Activated naive CD8-positive, alpha-beta T cell (primary cell): ENCODE data around the gene ZNF3.
"Not testable (repeated sequence)": the region's sequence is repeated elsewhere in the genome, so short reads cannot be mapped to it uniquely, and the experiment has no call there.

ENCODE experiments used
- H3K27ac Mint-ChIP-seq: one replicate; pipeline ENCODE4 v1.8.0; 2021; ENCODE audit warnings: mixed read lengths
- H3K27me3 Mint-ChIP-seq: one replicate; pipeline ENCODE4 v1.8.0; 2021; ENCODE audit warnings: mixed read lengths
- H3K36me3 Mint-ChIP-seq: one replicate; pipeline ENCODE4 v1.8.0; 2021; ENCODE audit warnings: mixed read lengths
- H3K4me1 Mint-ChIP-seq: one replicate; pipeline ENCODE4 v1.8.0; 2021; ENCODE audit warnings: low read depth, mixed read lengths
- H3K4me3 Mint-ChIP-seq: one replicate; pipeline ENCODE4 v1.8.0; 2021; ENCODE audit warnings: mild to moderate bottlenecking, mixed read lengths
- H3K9me3 Mint-ChIP-seq: one replicate; pipeline ENCODE4 v1.8.0; 2021; ENCODE audit warnings: low read depth, mixed read lengths

Gene ZNF3

DNA sequence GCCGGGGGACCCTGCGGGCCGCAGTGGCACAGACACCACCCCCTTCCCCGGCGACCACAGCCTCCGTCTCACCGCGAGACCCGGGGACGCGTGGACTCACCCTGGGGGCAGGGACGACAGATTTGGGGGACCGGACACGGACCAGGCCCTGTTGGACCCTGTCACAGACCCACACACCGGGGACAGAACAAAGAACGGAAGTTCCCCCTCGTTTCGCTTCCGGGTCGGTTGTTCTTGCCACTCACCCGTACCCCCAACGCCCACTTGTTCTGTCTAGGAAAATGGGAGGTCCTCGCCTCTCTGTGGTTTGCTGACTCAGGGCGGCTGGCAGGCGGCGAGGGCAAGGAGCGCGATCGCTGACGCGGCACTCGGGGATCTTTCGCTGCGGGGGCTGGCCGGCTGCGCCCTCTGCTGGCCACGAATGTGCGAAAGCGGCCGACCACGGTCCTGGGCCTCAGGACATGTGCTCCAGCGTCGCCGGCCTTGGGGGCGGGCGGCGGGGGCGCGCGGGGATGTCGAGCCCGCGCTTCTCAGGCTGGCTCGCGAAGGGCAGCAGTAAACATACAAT lies at the start of gene ZNF3:
TSS of gene ZNF3 (minus strand) at position 189 of the 568 bp plus-strand sequence. CDS start 4,366 bp downstream, outside the sequence.
- peak within 1 kb of the TSS; percentile 93 for H3K4me3 Mint-ChIP-seq
- H3K27me3 Mint-ChIP-seq, result no peaks in the 10 kb centered on the region

DNA sequence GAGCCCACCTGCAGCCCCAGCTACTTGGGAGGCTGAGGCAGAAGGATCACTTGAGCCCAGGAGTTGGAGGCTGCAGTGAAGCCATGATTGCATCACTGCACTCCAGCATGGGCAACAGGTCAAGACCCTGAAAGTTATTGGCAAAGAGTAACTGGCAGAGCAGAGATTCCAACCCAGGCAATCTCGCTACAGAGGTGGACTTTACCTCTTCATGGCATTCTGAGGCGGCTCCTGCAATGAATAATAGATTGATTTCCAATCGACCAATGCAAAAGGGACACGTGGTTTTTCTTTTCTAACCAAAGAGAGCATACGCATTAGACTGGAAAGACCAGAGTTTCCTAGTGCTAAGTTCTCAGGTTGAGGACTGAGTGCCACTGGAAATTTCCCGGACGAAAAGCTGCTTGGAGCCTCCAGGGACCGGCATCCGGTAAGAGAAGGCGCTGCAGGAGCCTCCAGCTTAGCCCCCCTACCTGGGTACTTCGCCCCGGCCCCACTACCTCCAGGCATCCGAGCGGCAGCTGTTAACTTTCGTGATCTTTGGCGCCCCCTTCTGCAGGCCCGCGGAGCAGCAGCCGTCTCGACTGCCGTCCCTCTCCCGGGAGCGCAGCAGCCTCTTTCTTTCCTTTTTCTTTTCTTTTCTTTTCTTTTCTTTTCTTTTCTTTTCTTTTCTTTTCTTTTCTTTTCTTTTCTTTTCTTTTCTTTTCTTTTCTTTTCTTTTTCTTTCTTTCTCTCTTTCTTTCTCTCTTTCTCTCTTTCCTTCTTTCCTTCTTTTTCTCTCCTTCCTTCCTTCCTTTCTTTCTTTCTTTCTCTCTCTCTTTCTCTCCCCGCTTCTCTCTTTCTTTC lies 49.3 kb upstream of the ZNF3 start:
- Mint-ChIP-seq H3K9me3 (no peaks in the 10 kb centered on the region), H3K27ac (no peak overlapping the region), H3K4me1 (peaks cover 26% of the 10 kb centered on the region), H3K36me3 (no peaks in the 10 kb centered on the region), H3K4me3 (no peak overlapping the region), H3K27me3 (no peaks in the 10 kb centered on the region)

More for the DNA sequence above, at the start of gene ZNF3:
- Mint-ChIP-seq H3K4me1 (peaks cover 35% of the 10 kb centered on the region), H3K36me3 (peaks cover 8% of the 10 kb centered on the region), H3K9me3 (no peaks in the 10 kb centered on the region), H3K27ac (peak within 1 kb of the TSS; percentile 90)

DNA sequence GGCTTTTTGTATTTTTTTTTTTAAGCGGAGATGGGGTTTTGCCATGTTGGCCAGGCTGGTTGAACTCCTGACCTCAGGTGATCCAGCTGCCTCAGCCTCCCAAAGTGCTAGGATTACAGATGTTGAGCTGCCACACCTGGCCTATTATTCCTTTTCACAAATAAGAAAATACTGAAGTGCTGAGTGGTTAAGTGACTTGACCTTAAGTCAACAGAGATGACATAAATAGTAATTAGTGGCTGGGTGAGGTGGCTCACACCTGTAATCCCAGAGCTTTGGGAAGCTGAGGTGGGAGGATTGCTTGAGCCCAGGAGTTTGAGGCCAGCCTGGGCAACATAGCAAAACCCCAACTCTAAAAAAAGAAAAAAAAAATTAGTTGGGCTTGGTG lies 48.7 kb upstream of the ZNF3 start:
- H3K27me3 Mint-ChIP-seq, H3K27ac Mint-ChIP-seq, H3K4me3 Mint-ChIP-seq, H3K36me3 Mint-ChIP-seq, H3K9me3 Mint-ChIP-seq: not testable (repeated sequence)
- peaks cover 31% of the 10 kb centered on the region for H3K4me1 Mint-ChIP-seq

DNA sequence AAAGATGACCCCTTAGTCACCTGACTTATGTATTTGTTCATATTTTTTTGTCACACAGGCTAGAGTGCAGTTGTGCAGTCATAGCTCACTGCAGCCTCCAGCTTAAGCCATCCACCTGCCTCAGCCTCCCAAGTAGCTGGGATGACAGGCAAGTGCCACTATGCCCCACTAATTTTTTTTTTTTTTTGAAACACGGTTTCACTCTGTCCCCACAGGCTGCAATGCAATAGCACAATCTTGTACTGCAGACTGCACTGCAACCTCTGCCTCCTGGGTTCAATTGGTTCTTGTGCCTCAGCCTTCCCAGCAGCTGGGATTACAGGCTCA lies 47.1 kb upstream of the ZNF3 start:
- H3K27ac Mint-ChIP-seq, result peak overlapping the region; percentile 61

DNA sequence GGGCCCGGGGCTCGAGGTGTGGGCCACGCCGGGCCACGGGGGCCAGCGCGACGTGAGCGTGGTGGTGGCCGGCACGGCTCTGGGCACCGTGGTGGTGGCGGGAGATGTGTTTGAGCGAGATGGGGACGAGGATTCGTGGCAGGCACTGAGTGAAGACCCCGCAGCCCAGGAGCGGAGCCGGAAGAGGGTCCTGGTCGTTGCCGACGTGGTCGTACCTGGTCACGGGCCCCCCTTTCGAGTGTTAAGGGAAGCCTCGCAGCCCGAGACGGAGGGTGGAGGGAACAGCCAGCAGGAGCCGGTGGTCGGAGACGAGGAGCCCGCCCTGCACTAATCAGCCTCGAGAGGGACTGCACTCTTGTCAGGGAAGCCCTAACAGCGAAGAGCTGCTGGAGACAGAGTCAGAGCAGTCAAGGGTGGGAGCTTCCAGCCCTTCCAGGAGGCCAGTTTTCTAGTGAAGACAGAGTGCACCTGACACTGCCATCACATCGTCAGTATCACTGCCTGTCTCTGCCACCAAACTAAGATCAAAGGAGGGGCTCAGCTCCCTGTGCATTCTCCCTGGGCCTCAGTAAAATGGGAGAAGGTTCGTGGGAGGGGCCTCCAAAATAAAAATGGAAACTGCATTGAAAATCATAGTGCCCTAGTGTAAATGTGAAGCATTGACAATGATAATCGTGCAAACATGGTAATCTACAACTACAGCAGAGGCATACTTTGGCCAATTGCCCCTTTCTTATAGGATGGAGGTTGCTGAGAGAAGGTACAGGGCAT lies 46.5 kb upstream of the ZNF3 start:
- no peaks in the 10 kb centered on the region for H3K36me3 Mint-ChIP-seq
- H3K27me3 Mint-ChIP-seq, result no peaks in the 10 kb centered on the region
- peak overlapping the region; percentile 78 for H3K4me3 Mint-ChIP-seq
- peaks cover 41% of the 10 kb centered on the region for H3K4me1 Mint-ChIP-seq
- H3K27ac Mint-ChIP-seq, result peak overlapping the region; percentile 61
- no peaks in the 10 kb centered on the region for H3K9me3 Mint-ChIP-seq

More for the DNA sequence above, 47.1 kb upstream of the ZNF3 start:
- peaks cover 41% of the 10 kb centered on the region for H3K4me1 Mint-ChIP-seq
- H3K4me3 Mint-ChIP-seq, result peak overlapping the region; percentile 78
- no peaks in the 10 kb centered on the region for H3K36me3 Mint-ChIP-seq
- no peaks in the 10 kb centered on the region for H3K27me3 Mint-ChIP-seq
- no peaks in the 10 kb centered on the region for H3K9me3 Mint-ChIP-seq

DNA sequence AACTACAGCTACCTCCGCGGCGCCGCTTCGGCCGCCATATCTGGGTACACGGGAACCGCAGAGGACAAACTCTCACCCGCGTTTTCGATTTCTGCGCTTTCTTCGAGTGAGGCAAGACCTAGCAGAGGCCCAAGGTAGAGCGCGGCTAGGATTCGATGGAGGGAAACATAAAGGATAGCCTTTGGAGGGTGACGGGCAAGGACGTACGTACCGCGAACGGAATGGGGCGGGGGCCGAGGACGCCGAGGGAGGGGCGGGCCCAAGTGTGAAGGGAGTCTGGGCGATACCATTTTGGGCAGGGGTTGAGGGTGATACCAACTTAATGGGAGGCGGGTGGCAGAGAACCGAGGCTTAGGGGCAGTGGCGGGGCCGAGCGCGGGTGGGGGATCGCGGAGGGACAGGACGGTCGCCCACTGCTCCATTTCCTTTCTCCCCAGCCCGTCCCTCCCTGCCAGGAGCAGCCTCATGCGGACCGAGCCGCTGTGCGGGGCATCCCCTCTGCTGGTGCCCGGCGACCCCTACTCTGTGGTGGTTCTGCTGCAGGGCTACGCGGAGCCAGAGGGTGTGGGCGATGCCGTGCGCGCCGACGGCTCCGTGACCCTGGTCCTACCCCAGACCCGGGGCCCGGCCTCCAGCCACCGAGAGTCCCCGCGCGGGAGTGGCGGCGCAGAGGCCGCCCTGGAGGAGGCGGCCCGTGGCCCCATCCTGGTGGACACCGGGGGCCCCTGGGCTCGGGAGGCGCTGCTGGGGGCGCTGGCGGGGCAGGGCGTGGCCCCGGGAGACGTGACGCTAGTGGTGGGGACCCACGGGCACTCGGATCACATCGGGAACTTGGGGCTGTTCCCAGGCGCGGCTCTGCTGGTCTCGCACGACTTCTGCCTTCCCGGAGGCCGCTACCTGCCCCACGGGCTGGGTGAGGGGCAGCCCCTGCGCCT lies 45.7 kb upstream of the ZNF3 start, which contains the start of gene MBLAC1:
TSS of gene MBLAC1 (plus strand) at position 37 of the 935 bp plus-strand sequence. CDS start at position 466, 429 bp downstream.
- no peaks in the 10 kb centered on the region for H3K9me3 Mint-ChIP-seq
- no peaks in the 10 kb centered on the region for H3K36me3 Mint-ChIP-seq
- peak within 1 kb of the TSS; percentile 96 for H3K4me3 Mint-ChIP-seq
- peak within 1 kb of the TSS; percentile 98 for H3K27ac Mint-ChIP-seq
- H3K4me1 Mint-ChIP-seq, result peaks cover 39% of the 10 kb centered on the region
- H3K27me3 Mint-ChIP-seq, result no peaks in the 10 kb centered on the region

DNA sequence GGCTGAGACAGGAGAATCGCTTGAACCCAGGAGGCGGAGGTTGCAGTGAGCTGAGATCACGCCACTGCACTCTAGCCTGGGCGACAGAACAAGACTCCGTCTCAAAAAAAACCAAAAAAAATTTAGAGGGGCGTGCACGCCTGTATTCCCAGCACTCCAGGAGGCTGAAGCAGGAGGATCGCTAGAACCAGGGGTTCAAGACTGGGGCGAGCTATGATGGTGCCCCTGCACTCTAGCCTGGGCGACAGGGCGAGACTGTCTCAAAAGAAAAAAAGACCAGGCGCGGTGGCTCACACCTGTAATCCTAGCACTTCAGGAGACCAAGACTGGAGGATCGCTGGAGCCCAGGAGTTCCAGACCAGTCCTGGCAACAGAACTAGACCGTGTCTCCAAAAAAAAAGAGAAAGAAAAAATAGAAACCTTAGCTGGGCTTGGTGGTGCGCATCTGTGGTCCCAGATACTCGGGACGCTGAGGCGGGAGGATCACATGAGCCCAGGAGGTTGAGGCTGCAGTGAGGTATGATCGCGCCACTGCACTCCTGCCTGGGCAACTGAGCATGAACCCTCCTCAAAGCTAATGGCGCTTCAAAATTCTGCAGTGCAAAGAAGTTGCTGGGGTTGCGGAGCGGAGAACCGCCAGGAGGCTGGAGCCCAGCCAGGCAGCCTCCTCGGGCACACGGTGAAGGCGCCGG lies 44.9 kb upstream of the ZNF3 start:
- no peaks in the 10 kb centered on the region for H3K36me3 Mint-ChIP-seq
- no peaks in the 10 kb centered on the region for H3K27me3 Mint-ChIP-seq
- H3K9me3 Mint-ChIP-seq, result no peaks in the 10 kb centered on the region
- H3K4me1 Mint-ChIP-seq, result peaks cover 39% of the 10 kb centered on the region
- peak overlapping the region; percentile 98 for H3K27ac Mint-ChIP-seq
- peak overlapping the region; percentile 96 for H3K4me3 Mint-ChIP-seq

DNA sequence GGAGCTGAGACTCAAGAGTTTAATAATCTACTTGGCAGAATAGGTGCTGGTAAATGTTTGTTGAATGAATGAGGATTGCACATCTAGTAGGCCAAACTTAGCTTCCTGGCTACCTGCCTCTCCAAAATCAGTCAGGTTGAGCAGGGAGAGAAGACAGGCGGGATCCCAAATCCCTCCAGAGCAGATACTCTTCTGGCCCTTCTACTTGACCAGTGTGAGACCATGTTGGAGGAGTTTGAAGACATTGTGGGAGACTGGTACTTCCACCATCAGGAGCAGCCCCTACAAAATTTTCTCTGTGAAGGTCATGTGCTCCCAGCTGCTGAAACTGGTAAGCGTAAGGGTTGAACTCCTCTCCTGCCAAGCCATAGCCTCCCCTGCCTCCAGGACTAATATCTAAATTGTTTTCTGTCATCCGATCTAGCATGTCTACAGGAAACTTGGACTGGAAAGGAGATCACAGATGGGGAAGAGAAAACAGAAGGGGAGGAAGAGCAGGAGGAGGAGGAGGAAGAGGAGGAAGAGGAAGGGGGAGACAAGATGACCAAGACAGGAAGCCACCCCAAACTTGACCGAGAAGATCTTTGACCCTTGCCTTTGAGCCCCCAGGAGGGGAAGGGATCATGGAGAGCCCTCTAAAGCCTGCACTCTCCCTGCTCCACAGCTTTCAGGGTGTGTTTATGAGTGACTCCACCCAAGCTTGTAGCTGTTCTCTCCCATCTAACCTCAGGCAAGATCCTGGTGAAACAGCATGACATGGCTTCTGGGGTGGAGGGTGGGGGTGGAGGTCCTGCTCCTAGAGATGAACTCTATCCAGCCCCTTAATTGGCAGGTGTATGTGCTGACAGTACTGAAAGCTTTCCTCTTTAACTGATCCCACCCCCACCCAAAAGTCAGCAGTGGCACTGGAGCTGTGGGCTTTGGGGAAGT lies 43.0 kb upstream of the ZNF3 start:
- no peaks in the 10 kb centered on the region for H3K27me3 Mint-ChIP-seq
- no peaks in the 10 kb centered on the region for H3K36me3 Mint-ChIP-seq
- peaks cover 47% of the 10 kb centered on the region for H3K4me1 Mint-ChIP-seq
- no peaks in the 10 kb centered on the region for H3K9me3 Mint-ChIP-seq
- peak overlapping the region; percentile 96 for H3K4me3 Mint-ChIP-seq
- peak overlapping the region; percentile 75 for H3K27ac Mint-ChIP-seq

DNA sequence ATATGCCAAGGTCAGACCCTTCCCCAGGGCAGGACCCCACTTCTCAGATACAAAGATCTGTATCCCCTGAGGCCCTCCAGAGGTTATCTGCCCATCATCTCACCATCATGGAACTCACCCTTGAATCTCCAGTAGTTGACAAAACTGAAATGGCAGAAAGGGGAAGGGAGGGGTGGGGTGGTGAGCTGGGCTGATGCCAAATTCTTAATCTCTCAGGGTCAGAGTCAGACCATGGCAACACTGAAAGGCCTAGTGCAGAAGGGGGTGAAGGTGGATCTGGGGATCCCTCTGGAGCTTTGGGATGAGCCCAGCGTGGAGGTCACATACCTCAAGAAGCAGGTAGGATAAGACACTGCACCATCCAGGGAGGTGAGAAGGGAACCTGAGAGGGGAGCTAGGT lies 41.0 kb upstream of the ZNF3 start:
- no peak overlapping the region for H3K4me3 Mint-ChIP-seq
- H3K36me3 Mint-ChIP-seq, result no peaks in the 10 kb centered on the region
- no peaks in the 10 kb centered on the region for H3K9me3 Mint-ChIP-seq

DNA sequence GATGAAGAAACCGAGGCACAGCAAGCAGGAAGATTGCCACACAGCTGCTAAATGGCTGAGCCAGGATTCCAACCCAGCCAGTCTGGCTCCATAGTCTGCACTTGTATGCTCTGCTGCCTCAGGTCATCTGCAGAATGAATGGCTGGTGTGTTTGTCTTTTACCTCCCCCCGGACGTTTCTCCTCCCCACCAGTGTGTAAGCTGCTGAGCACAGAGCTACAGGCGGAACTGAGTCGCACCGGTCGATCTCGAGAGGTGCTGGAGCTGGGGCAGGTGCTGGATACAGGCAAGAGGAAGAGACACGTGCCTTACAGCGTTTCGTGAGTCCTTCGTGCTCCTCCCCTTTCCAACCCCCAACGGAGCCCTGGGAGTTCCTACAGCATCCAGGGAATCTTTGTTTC lies 40.5 kb upstream of the ZNF3 start:
- H3K9me3 Mint-ChIP-seq, result no peaks in the 10 kb centered on the region
- H3K27ac Mint-ChIP-seq, result peak overlapping the region; percentile 41
- no peaks in the 10 kb centered on the region for H3K36me3 Mint-ChIP-seq
- no peak overlapping the region for H3K4me3 Mint-ChIP-seq
- H3K4me1 Mint-ChIP-seq, result peaks cover 50% of the 10 kb centered on the region
- no peaks in the 10 kb centered on the region for H3K27me3 Mint-ChIP-seq

More for the DNA sequence above, 41.0 kb upstream of the ZNF3 start:
- Mint-ChIP-seq H3K27me3 (no peaks in the 10 kb centered on the region), H3K4me1 (peaks cover 50% of the 10 kb centered on the region), H3K27ac (peak overlapping the region; percentile 41)

DNA sequence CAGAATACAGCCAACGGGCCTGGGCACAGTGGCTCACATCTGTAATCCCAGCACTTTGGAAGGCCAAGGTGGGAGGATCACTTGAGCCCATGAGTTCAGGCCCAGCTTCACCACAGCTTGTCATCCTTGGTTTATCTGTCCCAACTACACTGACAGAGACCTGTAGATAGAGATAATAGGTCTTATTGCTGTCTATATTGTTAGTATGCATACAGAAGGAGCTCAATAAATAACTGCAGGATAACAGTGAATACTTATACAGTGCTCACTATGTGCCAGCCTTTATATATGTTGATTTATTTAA lies 39.2 kb upstream of the ZNF3 start:
- peak overlapping the region; percentile 99 for H3K27ac Mint-ChIP-seq
- H3K9me3 Mint-ChIP-seq, result no peaks in the 10 kb centered on the region
- H3K4me1 Mint-ChIP-seq, result peaks cover 47% of the 10 kb centered on the region
- H3K27me3 Mint-ChIP-seq, result no peaks in the 10 kb centered on the region
- H3K36me3 Mint-ChIP-seq, result no peaks in the 10 kb centered on the region
- peak overlapping the region; percentile 96 for H3K4me3 Mint-ChIP-seq

DNA sequence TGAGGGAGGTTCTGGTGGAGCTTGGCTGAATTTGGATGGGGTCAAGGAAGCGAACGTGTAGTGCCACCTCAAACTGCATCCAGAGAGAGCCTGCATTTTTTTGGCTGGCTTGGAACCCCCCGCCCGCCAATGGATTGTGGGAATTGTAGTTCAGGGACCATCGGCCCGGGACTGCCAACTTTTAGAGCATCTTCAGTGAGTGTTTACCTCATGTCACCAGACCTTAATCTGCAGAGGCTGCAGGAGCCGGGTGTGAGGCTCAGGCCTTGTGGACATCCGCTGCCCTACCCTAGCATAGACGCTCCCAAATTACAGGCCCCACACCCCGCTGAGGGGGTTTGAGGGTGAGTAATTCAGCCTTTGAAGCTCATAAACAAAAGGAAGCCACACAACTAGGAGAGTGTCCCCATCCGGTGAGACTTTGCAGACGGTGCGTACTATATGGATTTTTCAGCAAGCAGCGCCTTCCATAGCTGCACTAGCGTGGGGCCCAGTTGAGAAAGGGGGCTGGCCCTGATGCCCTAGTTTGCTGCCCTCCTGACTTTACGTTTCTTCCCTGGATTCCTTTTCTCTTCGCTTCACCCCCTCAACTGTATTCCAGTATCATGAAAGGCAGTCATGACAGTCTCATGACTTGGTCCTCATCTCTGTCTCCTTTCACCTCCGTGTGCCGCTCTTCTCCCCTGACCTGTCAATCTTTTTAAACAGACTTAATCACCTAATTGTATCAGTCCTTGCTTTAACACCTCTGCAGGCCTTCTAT lies 38.6 kb upstream of the ZNF3 start:
- Mint-ChIP-seq H3K9me3 (no peaks in the 10 kb centered on the region), H3K36me3 (no peaks in the 10 kb centered on the region), H3K4me3 (peak overlapping the region; percentile 96), H3K4me1 (peaks cover 42% of the 10 kb centered on the region), H3K27me3 (no peaks in the 10 kb centered on the region), H3K27ac (peak overlapping the region; percentile 99)
